GM10266 (cell line): ENCODE data around the gene COL2A1.

Experiments
- DNase-seq: peaks from one replicate; pipeline ENCODE4 v3.0.0; 2012; ENCODE audit errors: extremely low spot score
- TF ChIP-seq, protein P1 (sequence below): IDR thresholded peaks from 2 replicates; pipeline ENCODE4 v1.5.1; 2012; ENCODE audit warnings: mild to moderate bottlenecking, low read depth; ENCODE audit not compliant: control insufficient read depth, insufficient read depth; ENCODE audit errors: missing control alignments

The COL2A1 gene

DNA sequence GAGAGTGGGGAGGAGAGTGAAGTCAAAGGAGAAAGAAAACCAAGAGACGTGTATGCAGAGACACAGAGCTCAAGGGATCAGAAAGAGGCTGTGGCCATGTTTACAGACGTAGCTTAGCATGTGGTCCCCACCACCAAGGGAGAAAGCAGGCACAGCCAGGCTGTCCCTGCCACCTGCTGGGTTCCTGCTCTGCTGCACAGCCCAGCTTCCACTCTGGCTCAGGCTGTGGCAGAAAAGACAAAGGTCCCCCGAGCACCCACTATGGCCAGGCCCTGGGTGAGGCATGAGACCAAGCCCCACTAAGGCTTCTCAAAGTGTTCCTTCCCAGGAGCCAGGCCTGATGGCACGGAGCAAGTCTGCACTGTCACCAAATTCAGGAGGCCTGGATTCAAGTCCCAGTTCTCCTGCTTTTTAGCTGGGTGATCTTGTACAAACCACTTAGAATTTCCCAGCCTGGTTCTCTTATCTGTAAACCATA is 25.9 kb upstream of the COL2A1 start:
- TF ChIP-seq, protein P1, sequence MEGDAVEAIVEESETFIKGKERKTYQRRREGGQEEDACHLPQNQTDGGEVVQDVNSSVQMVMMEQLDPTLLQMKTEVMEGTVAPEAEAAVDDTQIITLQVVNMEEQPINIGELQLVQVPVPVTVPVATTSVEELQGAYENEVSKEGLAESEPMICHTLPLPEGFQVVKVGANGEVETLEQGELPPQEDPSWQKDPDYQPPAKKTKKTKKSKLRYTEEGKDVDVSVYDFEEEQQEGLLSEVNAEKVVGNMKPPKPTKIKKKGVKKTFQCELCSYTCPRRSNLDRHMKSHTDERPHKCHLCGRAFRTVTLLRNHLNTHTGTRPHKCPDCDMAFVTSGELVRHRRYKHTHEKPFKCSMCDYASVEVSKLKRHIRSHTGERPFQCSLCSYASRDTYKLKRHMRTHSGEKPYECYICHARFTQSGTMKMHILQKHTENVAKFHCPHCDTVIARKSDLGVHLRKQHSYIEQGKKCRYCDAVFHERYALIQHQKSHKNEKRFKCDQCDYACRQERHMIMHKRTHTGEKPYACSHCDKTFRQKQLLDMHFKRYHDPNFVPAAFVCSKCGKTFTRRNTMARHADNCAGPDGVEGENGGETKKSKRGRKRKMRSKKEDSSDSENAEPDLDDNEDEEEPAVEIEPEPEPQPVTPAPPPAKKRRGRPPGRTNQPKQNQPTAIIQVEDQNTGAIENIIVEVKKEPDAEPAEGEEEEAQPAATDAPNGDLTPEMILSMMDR = no peak
- DNase-seq = no peak

DNA sequence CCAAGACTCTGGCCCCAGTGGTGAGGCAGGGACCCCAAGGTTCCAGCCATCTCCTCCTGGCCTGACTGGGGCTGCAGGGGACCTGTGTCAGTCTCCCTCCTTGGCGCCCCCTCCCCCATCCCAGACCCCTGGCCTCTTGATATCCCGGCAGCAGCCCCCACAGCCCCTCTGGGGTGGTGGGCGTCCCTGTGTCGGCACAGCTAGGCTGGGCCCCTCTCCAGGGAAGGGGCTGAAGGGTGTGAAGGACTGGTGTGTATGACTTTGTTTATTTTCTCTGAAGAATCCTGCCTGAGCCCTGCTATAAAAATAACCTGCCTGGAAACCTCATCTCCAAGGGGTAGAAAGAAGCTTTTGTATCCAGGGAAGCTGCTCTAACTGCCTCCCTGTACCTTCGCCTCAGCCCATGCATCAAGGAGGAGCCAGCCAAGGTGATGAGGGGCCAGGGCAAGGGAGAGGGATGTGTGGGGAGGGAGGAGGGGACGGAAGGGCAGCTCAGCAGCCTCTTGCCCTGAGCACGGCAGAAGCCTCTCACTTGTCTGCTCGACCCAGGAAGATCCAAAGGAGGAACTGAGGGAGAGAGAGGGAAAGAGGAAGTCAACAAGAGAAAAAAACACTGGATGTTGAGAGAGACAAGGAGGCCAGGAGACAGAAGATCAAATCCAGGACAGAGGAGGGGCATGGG is 25.4 kb upstream of the COL2A1 start:
- TF ChIP-seq, protein P1 = no peak
- no peak for DNase-seq

DNA sequence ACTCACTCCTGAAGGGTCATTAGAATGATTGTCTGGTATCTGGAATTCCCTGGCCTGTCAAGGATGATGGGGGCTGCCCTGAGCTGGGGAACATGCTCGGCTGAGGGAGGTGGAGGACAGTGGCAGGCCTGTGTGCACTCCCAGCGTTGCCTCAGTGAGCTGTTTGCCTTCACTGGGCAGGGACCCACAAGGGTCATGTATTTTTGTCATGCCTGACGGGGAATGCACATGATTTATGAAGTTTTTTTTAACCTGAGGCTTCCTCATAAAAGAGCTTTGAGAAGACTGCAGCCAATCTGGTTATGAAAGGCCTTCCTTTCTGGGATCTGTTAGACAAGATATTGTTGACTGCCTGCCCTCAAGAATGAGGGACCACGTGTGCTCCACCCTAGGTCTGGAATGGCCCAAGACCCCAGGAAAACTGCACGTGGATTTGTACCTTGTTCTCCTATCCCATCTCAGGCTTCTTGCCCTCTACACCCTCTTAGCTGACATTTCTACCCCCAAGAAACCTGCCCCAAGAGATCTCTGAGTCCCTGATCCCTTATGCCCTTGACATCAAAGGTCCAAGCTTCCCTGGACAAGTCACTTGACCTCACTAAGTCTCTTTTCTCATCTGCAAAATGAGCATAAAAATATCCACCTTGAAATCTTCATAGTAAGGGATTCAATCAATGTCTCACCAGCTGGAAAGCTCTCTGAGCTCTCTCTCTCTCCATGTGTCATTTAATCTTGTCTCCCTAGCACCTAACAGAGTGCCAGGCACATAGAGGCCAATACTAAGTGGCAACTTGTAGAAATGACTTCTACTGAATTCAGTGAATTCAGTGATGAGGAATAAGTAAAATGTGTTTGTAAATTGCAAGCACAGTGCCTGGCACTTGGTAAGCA is 24.5 kb upstream of the COL2A1 start:
- no peak for DNase-seq
- TF ChIP-seq, protein P1 = no peak

DNA sequence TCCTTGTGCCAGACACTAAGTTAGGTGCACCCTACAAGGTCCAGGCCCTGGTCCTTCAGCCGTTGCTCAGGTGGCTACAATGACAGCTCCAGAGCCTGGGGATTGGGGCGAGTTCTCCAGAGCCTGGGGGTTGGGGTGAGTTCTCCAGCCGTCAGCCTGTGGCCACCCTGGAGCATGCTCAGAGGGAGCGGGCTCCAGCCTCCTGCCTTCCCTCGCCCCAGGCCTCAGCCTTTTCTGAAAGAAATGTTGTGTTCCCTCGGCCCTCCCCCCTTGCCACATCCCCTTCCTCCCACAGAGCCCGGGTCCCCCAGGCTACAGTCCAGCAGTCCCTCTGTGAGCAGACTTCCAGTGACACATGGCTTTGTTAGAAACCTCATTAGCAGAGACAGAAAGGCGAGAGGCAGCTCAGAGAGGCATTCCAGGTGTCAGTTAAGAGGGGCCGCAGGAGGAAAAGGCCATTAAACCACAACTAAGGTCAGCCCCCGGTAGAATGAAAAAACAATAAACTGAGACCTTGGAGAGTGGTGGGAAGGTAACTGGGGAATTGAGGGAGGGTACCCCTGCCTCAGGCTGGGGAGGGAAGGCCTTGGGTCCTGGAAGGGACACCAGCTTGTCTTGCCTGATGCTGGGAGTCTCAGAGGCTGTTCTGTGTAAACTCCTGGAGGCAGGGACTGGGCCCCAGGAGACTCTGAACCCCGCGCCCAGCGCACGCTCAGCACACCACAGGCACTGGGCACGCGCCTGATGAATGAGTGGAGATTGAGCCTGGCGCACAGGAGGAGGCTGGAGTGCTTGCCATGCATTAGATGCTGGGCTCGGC is 23.1 kb upstream of the COL2A1 start:
- DNase-seq = no peak
- TF ChIP-seq, protein P1 = no peak

DNA sequence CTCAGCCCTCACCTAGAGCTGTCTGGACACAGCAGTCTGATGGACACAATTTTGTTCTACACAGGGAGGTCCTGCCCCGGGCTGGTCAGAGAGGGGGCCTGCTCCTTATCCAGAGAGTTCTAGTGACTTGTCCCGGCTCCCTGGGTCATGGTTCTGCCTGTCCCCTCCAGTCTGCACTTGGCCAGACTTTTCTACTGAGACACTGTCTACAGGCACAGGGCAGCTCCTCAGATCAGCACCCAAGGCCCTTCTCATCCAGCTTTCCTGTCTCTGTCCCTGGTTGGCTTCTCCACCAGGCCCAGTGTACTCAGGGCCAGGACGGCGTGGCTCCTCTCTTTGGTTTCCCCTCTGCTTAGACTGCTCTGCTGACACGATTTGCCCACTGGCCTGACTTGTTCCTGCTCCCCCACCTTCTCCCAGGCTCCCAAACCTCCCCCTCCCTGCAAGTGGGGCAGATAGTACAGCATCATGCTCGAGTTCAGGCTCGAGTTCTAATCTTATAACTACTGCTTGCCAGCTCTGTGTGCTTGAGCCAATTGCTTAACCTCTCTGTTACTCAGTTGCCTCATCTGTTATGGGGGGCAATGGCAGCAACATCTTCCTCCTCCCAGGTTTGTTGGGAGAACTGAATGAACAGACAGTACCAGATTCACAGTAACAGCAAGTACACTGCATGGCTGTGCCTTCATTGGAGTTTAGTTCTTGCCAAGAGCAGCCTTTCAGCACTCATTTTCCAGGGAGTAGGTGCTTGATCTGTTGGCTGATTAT is 22.0 kb upstream of the COL2A1 start:
- TF ChIP-seq, protein P1 = no peak
- DNase-seq = no peak

DNA sequence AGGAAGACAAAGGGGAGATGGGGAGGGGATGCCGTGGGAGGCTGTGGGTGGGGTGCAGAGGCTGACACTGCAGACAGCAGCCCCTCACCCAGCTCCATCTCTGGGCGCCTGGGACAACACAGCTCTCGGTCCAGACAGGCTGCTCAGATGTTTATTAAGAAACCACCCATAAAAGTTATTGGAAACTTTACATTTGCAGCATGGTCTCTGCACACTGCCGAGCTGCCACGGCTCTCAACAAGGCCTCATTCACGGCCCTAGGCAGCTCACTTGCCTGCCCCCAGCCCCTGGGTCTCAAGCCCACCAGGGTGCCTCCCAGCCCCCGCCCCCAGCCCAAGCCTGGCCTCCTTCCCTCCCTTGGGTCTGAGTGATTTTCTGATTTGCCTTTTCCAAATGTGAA is 21.0 kb upstream of the COL2A1 start:
- DNase-seq = no peak
- TF ChIP-seq, protein P1 = no peak
